T-helper 1 cell treated with Interleukin-12 subunit alpha and Interleukin-12 subunit beta and Interleukin-4 antibody, amounts not matched to agents 30 μg/mL and 1 μg/mL, for 36 hours (primary cell): Measurements from ENCODE around the gene EEF2.
A peak's percentile ranks its signal among the peaks of the same experiment; 100 is the strongest.
"Not testable (repeated sequence)": the region's sequence is repeated elsewhere in the genome, so short reads cannot be mapped to it uniquely, and the experiment has no call there.

ENCODE experiments used
- H3K27ac Mint-ChIP-seq: one replicate; pipeline ENCODE4 v1.8.0; 2021; ENCODE audit warnings: mild to moderate bottlenecking, mixed read lengths
- H3K27me3 Mint-ChIP-seq: one replicate; pipeline ENCODE4 v1.8.0; 2021; ENCODE audit warnings: low read depth, mixed read lengths
- H3K36me3 Mint-ChIP-seq: one replicate; pipeline ENCODE4 v1.8.0; 2021; ENCODE audit warnings: low read depth, mixed read lengths
- H3K4me1 Mint-ChIP-seq: one replicate; pipeline ENCODE4 v1.8.0; 2021; ENCODE audit warnings: low read depth, mixed read lengths
- H3K4me3 Mint-ChIP-seq: one replicate; pipeline ENCODE4 v1.8.0; 2021; ENCODE audit warnings: mild to moderate bottlenecking, moderate library complexity, mixed read lengths
- H3K9me3 Mint-ChIP-seq: one replicate; pipeline ENCODE4 v1.8.0; 2021; ENCODE audit warnings: mixed read lengths

The EEF2 gene

DNA sequence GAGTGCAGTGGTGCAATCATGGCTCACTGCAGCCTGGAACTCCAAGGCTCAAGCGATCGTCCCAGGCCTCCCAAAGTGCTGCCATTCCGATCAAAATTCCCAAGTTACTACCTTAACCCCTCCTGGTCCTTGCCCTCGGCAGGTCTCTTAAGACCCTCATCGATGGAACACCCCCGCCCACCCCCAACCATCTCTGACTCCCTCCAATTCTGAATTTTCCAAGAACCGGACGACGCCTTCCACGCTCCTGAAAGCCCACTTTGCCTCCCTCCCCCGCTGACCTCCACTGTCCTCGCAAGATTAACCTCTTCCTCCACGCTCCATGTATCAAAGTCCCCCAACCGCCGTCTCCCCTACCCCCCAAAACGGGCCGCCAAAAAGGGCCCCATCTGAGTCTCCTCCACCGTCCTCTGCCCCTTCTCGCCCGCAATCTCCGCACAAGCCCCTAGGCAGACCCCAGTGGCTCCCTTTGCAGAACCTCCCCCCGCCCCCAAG, 14.9 kb downstream of the EEF2 start:
- peaks cover 22% of the 10 kb centered on the region for H3K4me1 Mint-ChIP-seq
- peaks cover 14% of the 10 kb centered on the region for H3K36me3 Mint-ChIP-seq
- peak overlapping the region; percentile 81 for H3K27ac Mint-ChIP-seq
- peak overlapping the region; percentile 95 for H3K4me3 Mint-ChIP-seq
- H3K9me3 Mint-ChIP-seq: no peaks in the 10 kb centered on the region
- no peaks in the 10 kb centered on the region for H3K27me3 Mint-ChIP-seq

DNA sequence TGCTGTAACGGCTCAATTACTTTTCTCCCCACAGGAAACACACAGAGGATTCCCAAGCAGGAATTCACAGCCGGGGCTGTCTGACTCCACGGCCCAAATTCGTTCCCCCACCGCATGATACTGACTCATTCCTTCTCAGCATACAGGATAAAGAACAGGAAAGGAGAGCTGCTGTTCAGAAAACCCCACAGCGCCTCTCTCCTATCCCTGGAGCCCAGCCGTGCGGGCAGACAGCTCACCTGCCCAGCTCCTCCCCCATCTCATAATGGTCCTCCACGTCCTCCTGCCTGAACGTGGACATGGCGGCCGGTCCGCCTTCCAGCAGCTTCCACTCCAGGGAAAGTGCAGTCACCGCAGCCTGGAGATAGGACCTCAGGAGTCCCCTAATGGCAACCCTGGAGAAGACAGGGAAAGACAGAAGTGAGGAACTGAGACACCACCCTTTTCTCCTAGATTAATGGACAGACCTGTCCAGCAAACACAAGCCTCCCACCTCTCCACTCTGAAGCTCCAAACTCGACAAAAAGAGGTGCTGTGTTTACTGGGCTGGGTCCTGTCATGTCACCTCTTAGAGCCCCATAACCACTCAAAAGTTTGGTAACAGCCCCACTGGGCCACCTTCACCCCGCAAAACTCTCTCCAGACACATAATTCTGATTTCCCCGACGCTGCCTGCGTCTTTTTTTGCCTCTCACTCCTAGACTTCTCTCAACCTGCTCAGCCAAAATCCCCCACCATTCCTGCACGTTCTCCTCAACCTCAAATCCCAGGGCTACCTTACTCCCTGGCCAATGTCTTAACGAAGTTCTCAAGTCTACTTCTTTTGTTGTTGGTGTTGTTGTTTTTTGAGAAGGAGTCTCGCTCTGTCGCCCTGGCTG, 15.6 kb downstream of the EEF2 start:
- Mint-ChIP-seq H3K4me3 (peak overlapping the region; percentile 95), H3K36me3 (peaks cover 18% of the 10 kb centered on the region), H3K27ac (peak overlapping the region; percentile 81), H3K27me3 (no peaks in the 10 kb centered on the region), H3K9me3 (no peaks in the 10 kb centered on the region), H3K4me1 (peaks cover 22% of the 10 kb centered on the region)

GRCh38 chr19:3968556-3969434, 16.5 kb downstream of the EEF2 start:
- Mint-ChIP-seq H3K4me3 (peak overlapping the region; percentile 37), H3K27me3 (no peaks in the 10 kb centered on the region), H3K9me3 (no peaks in the 10 kb centered on the region), H3K4me1 (peaks cover 22% of the 10 kb centered on the region), H3K27ac (no peak overlapping the region), H3K36me3 (peaks cover 18% of the 10 kb centered on the region)

DNA sequence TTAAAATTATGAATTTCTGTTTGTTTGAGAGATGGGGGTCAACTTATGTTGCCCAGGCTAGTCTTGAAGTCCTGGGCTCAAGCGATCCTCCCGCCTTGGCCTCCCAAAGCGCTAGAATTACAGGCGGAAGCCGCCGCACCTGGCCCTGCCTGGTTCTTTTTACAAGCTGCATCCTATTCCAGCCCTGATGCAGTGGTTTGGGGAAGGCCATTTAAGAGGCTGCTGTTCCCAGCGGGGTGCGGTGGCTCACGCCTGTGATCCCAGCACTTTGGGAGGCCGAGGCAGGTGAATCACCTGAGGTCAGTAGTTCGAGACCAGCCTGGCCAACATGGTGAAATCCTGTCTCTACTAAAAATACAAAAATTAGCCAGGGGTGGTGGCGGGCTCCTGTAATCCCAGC, 17.3 kb downstream of the EEF2 start:
- H3K36me3 Mint-ChIP-seq: peaks cover 18% of the 10 kb centered on the region
- not testable (repeated sequence) for H3K27me3 Mint-ChIP-seq, H3K4me3 Mint-ChIP-seq, H3K9me3 Mint-ChIP-seq, H3K27ac Mint-ChIP-seq
- peaks cover 22% of the 10 kb centered on the region for H3K4me1 Mint-ChIP-seq

DNA sequence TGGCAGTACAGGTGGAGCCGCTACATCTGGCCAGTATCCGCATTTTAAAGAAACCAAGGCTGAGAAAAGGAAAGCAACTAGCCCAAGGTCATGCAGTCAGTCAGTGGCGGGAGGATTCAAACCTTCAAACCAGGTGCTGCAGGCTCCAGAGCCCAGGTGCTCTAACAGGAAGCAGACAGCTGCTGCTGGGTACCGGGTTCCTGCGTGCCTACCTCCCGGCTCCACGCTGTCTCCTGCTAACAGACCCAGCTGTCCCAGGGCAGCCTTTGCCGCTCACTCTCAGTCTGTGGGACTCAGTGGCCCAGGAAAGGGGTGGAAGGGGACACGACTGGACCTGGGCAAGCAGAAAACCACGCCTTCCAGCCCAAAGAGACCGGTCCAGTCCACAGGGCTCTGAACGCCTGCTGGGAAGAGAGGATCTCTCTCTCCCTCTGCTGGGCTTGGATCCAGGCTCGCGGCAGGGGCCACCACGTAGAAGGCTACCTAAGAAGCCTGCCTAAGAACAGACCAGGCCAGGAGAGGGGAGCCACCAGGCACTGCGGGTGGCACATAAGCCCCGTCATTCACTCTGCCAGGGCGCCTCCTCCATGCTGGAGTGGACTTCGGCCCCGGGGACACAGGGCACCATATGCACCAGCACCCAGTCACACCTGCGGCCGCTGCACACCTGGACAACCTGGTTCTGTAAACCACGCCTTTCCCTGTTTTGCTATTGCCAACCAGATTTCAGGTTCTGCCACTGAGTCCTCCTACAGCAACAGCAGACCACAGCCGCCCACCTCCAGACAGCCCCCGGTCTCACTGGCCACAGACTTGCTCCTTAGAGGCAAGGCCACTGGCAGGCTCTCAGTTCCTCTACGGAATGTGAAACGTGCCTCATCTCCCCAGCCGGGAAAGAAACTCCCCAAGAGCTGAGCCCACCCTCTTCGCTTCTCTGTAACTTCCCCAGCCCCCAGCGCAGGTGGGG, 18.9 kb downstream of the EEF2 start:
- Mint-ChIP-seq H3K27me3 (no peaks in the 10 kb centered on the region), H3K9me3 (no peaks in the 10 kb centered on the region), H3K36me3 (peaks cover 18% of the 10 kb centered on the region), H3K4me1 (peaks cover 20% of the 10 kb centered on the region), H3K4me3 (no peak overlapping the region), H3K27ac (no peak overlapping the region)

DNA sequence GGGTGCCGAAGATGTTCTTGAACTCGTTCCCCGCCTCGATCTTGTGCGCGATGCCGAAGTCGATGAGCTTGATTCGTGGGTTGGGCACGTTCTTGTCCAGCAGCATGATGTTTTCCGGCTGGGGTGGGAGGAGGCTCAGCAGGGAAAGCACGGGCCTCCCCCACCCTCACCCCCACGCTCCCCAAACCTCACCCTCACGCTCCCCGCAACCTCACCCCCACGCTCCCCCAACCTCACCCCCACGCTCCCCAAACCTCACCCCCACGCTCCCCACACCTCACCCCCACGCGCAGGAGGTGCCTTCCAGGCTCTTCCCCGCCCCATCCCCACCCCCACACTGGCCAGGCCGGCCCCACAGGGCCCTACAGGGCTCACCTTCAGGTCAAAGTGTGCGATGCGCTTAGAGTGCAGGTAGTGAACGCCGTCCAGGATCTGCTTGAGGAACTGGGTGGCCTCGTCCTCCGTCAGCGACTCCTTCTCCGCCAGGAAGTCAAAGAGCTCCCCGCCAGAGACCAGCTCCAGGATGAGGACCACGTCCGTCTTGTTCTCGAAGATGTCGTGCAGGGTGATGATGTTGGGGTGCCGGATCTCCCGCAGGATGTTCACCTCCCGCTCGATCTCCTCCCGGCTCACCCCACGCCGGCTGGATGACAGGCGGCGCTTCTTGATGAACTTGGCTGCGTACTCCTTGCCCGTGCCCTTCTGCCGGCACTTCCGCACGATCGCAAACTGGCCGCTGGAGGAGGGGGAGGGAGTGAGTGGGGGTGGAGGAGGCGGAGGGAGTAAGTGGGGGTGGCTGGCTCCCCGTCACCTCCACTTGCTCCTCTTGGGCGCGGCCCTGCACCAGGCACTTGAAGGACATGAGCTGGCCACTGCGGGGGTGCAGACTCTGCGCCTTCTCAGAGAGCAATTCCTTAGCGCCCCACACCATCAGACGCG, 20.7 kb downstream of the EEF2 start:
- Mint-ChIP-seq H3K4me3 (no peak overlapping the region), H3K36me3 (peaks cover 11% of the 10 kb centered on the region)

DNA sequence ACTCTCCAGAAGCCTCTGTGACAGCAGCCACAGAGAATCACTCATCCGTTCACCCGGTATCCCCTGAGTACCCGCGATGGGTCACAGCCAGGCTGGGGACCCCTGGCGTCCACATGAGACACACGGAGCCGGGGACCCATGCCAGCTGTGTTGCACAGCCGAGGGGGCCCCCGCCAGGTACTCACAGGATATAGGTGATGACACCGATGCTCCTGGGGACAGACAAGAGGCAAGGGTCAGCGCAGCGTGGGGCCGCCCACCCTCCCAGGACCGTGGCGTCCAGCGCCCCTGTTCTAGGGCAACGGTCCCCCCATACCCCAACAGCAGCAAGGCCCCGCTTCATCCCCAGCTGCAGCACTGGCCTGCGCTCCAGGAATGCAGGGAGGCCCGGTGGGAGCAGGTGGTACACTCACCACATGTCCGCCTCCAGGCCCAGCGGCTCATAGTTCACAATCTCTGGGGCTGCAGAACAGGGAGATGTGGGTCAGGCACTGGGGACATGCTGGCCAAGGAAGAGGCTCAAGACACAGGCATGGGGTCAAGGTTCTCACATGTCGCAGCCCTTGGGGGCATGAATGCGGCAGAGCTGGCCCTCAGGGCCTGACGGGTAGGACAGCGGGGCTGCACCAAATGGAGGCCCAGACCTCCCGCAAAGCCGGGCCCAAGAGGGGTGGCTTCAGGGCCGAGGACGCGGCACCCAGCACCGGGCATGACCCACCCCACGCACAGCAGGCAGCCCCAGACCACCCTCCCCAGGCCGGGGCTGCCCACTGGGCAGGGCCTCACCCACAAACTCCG, 21.6 kb downstream of the EEF2 start:
- Mint-ChIP-seq H3K9me3 (no peaks in the 10 kb centered on the region), H3K4me3 (no peak overlapping the region), H3K27ac (no peak overlapping the region), H3K4me1 (peaks cover 2% of the 10 kb centered on the region), H3K36me3 (peaks cover 9% of the 10 kb centered on the region), H3K27me3 (no peaks in the 10 kb centered on the region)

More for the DNA sequence above, 20.7 kb downstream of the EEF2 start:
- H3K4me1 Mint-ChIP-seq: peaks cover 7% of the 10 kb centered on the region
- H3K9me3 Mint-ChIP-seq: no peaks in the 10 kb centered on the region
- no peaks in the 10 kb centered on the region for H3K27me3 Mint-ChIP-seq
- no peak overlapping the region for H3K27ac Mint-ChIP-seq

DNA sequence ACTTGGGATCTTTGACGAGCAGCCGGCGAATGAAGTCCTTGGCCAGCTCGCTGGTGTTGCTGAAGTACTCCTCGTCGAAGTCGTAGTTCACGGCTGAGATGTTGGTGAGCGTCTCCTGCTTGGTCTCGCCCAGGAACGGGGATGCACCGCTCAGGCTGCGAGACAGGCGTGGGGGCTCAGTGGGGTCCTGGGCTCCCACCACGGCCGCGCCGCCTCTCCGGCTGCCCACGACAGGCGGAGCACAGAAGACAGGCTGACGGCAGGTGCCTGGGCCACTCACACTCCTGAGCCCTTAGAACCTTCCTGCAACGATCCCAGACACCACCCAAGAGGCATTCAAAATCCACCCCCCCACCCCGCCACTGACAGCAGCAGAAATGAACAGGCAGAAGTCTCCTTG, 24.3 kb downstream of the EEF2 start:
- H3K9me3 Mint-ChIP-seq: no peaks in the 10 kb centered on the region
- no peaks in the 10 kb centered on the region for H3K27me3 Mint-ChIP-seq
- no peak overlapping the region for H3K4me3 Mint-ChIP-seq
- H3K36me3 Mint-ChIP-seq: peaks cover 3% of the 10 kb centered on the region
- H3K4me1 Mint-ChIP-seq: no peaks in the 10 kb centered on the region
- no peak overlapping the region for H3K27ac Mint-ChIP-seq

DNA sequence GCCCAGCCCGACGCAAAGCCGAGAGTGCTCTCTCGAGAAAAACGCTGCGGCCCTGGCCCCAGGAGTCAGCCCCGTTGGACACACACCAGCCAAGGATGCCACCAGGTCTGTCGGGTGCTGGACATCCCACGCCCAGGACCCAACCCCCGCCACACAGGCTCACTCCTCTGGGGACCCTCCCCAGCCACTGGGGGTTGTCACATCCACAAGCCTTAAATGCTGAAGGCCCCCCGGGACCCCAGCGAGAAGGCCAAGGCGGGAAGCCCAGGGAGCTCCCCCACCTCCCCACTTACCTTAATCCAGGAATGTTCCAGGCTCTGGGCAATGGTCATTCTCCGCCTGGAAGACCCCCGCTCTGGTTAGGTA, 25.5 kb downstream of the EEF2 start:
- Mint-ChIP-seq H3K4me3 (no peak overlapping the region), H3K4me1 (no peaks in the 10 kb centered on the region)

DNA sequence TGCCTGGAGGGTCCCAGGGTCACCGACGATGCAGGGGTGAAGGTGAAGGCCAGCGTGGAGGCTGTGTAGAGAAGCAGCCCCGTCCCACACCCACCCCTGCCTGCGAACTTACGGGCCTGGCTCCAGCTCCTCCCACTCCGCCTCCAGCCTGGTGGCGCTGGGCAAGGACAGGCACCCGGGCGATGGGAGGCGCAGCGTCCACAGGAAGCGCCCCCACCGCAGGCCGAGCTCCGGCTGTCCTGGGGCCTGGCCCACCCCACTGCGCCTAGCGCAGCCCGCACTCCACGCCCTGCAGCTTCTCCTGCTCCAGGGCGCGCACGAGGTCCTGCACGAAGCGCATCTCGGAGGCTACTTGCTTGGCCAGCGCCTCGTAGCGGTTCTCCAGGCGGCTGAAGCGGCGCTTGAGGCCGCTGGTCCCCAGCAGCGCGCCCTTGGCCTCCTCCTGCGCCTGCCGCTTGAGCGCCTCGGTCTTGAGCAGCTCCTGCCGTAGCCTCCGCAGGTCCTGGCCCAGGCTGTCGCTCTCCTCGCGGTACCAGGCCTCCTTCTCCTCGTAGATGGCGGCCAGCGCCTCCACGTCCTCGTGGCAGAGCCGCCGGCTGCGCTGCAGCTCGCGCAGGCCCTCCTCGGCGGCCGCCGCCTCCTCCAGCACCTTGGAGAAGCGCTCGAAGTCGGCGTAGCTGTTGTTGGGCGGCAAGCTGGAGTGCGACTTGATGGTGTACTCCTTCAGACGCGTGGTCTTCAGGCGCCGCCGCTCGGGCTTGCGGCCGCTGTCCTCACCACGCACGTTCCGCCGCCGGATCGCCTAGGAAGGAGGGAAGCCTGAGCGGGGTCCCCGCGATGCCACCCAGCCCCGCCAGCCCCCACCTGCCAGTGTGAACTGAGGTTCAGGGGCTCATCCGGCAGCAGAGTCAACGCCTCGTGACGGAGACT, 26.2 kb downstream of the EEF2 start:
- no peaks in the 10 kb centered on the region for H3K27me3 Mint-ChIP-seq
- H3K4me3 Mint-ChIP-seq: no peak overlapping the region
- no peaks in the 10 kb centered on the region for H3K36me3 Mint-ChIP-seq
- no peaks in the 10 kb centered on the region for H3K4me1 Mint-ChIP-seq
- H3K9me3 Mint-ChIP-seq: no peaks in the 10 kb centered on the region
- no peak overlapping the region for H3K27ac Mint-ChIP-seq

More for the DNA sequence above, 25.5 kb downstream of the EEF2 start:
- Mint-ChIP-seq H3K36me3 (no peaks in the 10 kb centered on the region), H3K9me3 (no peaks in the 10 kb centered on the region), H3K27ac (no peak overlapping the region), H3K27me3 (no peaks in the 10 kb centered on the region)

- H3K9me3 Mint-ChIP-seq: no peaks in the 10 kb centered on the region
- no peak overlapping the region for H3K4me3 Mint-ChIP-seq
- H3K27me3 Mint-ChIP-seq: peaks cover 6% of the 10 kb centered on the region
- no peaks in the 10 kb centered on the region for H3K36me3 Mint-ChIP-seq
- H3K27ac Mint-ChIP-seq: no peak overlapping the region
- H3K4me1 Mint-ChIP-seq: no peaks in the 10 kb centered on the region
These were observed 29.6 kb downstream of the EEF2 start for GRCh38 chr19:3955688-3956087.

DNA sequence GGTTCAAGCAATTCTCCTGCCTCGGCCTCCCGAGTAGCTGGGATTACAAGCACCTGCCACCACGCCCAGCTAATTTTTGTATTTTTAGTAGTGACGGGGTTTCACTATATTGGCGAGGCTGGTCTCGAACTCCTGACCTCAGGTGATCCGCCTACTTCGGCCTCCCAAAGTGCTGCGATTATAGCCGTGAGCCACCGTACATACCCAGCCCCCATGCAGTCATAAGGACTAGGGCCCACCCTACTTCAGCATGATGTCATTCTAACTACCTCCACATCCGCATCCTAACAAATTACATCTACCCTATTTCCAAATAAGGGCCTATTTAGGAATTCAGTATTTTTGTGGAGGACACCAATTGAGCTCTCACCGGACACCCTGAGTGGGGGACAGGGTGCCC, 30.0 kb downstream of the EEF2 start:
- H3K36me3 Mint-ChIP-seq, H3K4me3 Mint-ChIP-seq, H3K4me1 Mint-ChIP-seq, H3K27me3 Mint-ChIP-seq, H3K9me3 Mint-ChIP-seq, H3K27ac Mint-ChIP-seq: not testable (repeated sequence)
